ENCODE results near the gene PEF1. TPM values are rescaled to one million over a fixed set of nuclear protein-coding genes. Genes with fewer than 3 reads are reported as not detected.

Gene PEF1
- total RNA-seq, 4 donors from 2014 or later, result 61.5 to 101 (median 92.9) TPM

DNA sequence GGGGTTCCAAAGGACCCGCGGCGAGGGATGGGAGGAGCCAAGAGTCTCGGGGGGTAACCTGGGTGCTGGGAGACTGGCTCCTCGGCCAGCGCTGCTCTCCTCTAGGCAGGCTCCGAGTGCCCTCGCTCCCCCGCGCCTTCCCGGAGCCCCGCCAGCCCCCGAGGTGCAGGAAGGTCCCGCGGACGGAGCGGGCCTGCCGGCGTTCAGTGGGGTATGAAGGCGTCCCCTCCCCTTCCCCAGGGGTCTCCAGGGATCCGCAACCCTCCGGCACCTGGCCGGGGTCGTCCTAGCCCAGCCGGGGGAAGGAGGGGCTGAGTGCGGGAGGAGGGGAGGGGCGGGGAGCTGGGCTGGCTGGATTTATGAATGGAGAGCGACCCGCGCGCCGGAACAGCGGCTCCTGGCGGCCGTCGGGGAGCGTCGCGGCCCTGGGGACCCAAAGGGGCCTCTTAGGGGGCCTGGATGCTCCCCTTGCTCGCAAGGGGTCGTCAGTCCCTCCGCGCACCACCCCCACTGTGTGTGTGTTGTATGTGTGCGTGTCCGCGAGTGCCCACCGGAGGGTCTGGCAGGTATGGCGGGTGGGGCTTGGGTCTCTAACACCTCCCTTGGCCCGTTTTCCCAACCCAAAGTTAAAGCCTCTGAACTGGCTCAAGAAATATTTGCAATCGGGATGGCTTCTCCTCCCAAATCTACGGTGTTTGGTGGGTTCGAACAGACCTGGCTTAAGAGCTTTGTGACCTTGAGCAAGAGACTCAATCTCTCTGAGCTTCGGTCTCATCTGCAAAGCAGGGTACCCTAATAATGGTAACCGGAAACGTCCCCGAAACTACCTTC lies 26.5 kb downstream of the PEF1 start:
- no peak for DNase-seq (ENCODE audit: extremely low spot score)
- H3K9me3 ChIP-seq, result no peaks in the 10 kb centered on the region
- no peaks in the 10 kb centered on the region for H3K36me3 ChIP-seq
- no peak overlapping the region for H3K27ac ChIP-seq (replicated peaks in 1 of 4)
- 30% methylated on average over 21 of the region's 56 CpGs for WGBS
- intact Hi-C loops (cut with DNase I), result no loop called here
- TF ChIP-seq, protein P1, sequence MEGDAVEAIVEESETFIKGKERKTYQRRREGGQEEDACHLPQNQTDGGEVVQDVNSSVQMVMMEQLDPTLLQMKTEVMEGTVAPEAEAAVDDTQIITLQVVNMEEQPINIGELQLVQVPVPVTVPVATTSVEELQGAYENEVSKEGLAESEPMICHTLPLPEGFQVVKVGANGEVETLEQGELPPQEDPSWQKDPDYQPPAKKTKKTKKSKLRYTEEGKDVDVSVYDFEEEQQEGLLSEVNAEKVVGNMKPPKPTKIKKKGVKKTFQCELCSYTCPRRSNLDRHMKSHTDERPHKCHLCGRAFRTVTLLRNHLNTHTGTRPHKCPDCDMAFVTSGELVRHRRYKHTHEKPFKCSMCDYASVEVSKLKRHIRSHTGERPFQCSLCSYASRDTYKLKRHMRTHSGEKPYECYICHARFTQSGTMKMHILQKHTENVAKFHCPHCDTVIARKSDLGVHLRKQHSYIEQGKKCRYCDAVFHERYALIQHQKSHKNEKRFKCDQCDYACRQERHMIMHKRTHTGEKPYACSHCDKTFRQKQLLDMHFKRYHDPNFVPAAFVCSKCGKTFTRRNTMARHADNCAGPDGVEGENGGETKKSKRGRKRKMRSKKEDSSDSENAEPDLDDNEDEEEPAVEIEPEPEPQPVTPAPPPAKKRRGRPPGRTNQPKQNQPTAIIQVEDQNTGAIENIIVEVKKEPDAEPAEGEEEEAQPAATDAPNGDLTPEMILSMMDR (IDR thresholded peaks at IDR 0.05), result peak; percentile 58 to 87 (median 69)
- TF ChIP-seq POLR2A (IDR thresholded peaks at IDR 0.05; ENCODE audit: low read depth) (no peak), EP300 (IDR thresholded peaks at IDR 0.05) (no peak)
- H3K4me3 ChIP-seq, result peak overlapping the region; percentile 53 to 56 (median 54)
- H3K27me3 ChIP-seq, result peaks cover 0 to 39% (median 19%) of the 10 kb centered on the region in 4 donors
- peaks cover 5 to 27% (median 17%) of the 10 kb centered on the region in 4 donors for H3K4me1 ChIP-seq

DNA sequence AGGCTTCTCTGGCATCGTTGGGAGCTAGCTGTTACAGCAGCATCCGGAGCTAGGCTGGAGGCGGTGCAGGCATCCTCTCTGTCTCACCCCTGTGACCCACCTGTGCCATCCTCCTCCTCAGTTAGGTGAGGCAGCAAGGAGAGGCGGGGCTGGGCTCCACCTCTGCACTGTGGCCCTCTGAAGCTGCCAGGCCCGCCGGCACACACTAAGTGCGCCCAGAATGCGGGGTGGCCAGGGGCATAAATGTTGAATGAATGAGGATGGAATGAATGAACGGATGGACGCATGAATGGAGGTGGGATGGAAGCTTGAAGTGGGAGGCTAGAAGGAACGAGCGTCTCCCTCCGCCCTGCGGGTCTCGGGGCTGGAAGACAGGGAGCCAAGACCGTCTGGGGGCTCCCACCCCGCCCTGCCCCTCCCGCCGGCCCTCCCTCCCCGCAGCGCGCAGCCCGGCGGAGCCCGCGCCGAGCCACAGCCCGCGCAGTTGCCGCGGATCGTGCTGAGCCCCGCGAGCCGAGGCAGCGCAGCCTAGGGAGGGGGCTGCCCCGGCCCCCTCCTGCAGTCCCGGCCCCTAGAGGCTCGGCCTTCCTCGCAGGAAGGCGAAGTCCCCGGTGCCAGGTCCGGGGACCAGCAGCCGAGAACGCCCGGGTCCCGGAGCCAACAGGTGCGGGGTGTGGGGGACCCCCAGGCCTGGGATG lies 27.3 kb downstream of the PEF1 start, which contains the start of gene HCRTR1:
HCRTR1 (plus strand) TSS at position 472 of the 698 bp plus-strand sequence. CDS start 1,504 bp downstream, outside the sequence.
- 16% methylated on average over 22 of the region's 48 CpGs for WGBS
- Histone ChIP-seq H3K4me1 (peaks cover 5 to 27% (median 17%) of the 10 kb centered on the region in 4 donors), H3K27me3 (peaks cover 0 to 39% (median 19%) of the 10 kb centered on the region in 4 donors), H3K27ac (replicated peaks in 1 of 4) (no peak within 1 kb of the TSS), H3K36me3 (no peaks in the 10 kb centered on the region), H3K9me3 (no peaks in the 10 kb centered on the region), H3K4me3 (peak within 1 kb of the TSS; percentile 53 to 56 (median 54))
- intact Hi-C loops (cut with DNase I), result no loop called here
- no peak for DNase-seq (ENCODE audit: extremely low spot score)
- TF ChIP-seq POLR2A (IDR thresholded peaks at IDR 0.05; ENCODE audit: low read depth), result no peak
- TF ChIP-seq EP300 (IDR thresholded peaks at IDR 0.05), result no peak
- TF ChIP-seq POLR2AphosphoS5 (IDR thresholded peaks at IDR 0.05), result no peak
- TF ChIP-seq, protein P1 (IDR thresholded peaks at IDR 0.05), result no peak

DNA sequence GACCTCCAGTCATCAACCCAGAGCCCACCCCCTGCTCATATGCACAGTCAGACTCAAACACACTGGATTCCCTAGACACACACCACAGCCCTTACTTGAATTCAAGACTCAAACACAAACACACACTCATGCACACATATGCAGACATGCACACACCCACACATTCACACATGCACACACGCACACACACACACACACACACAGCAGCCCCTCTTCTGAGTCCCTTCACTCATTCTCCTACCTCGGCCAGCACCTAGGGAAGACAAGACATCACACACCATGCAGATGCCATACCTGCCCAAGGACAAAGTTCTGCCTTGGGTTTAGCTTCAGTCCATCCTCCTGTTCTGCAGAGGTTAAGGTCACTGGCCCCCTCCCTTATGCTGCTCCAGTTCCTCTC lies 28.7 kb downstream of the PEF1 start:
- Histone ChIP-seq H3K4me3 (no peak overlapping the region), H3K27ac (replicated peaks in 1 of 4) (no peak overlapping the region), H3K27me3 (peaks cover 0 to 39% (median 19%) of the 10 kb centered on the region in 4 donors), H3K4me1 (peaks cover 5 to 27% (median 17%) of the 10 kb centered on the region in 4 donors), H3K36me3 (no peaks in the 10 kb centered on the region), H3K9me3 (no peaks in the 10 kb centered on the region)
- TF ChIP-seq POLR2AphosphoS5 (IDR thresholded peaks at IDR 0.05), result no peak
- no peak for TF ChIP-seq POLR2A (IDR thresholded peaks at IDR 0.05; ENCODE audit: low read depth)
- TF ChIP-seq, protein P1 (IDR thresholded peaks at IDR 0.05), result no peak
- TF ChIP-seq EP300 (IDR thresholded peaks at IDR 0.05), result no peak
- 95% methylated on average over 2 of the region's 2 CpGs for WGBS
- intact Hi-C loops (cut with DNase I), result no loop called here
- no peak for DNase-seq (ENCODE audit: extremely low spot score)

DNA sequence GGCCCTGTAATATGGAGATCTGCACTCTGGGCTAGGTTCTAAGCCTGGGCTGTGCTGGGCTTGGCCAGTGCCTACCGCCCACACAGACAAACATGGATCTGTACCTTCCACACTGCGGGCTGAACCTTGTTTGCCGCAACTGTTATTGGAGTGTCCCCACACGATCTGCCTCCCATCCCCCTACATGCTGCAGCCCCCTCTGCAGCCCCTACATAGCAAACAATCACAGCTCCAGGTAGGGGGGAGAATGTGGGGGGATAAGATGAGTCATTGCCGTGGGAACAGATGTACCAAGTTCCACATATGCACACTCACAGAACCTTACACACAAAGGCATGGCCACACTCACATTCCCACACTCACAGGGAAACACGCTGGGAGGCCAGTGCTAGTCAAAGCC lies 29.3 kb downstream of the PEF1 start:
- no peaks in the 10 kb centered on the region for H3K9me3 ChIP-seq
- WGBS, result 86% methylated on average over 6 of the region's 6 CpGs
- intact Hi-C loops (cut with DNase I), result no loop called here
- no peak for DNase-seq (ENCODE audit: extremely low spot score)
- no peak for TF ChIP-seq EP300 (IDR thresholded peaks at IDR 0.05)
- no peak for TF ChIP-seq POLR2A (IDR thresholded peaks at IDR 0.05; ENCODE audit: low read depth)
- TF ChIP-seq, protein P1 (IDR thresholded peaks at IDR 0.05), result no peak
- no peak for TF ChIP-seq POLR2AphosphoS5 (IDR thresholded peaks at IDR 0.05)
- peaks cover 0 to 39% (median 19%) of the 10 kb centered on the region in 4 donors for H3K27me3 ChIP-seq
- no peaks in the 10 kb centered on the region for H3K36me3 ChIP-seq
- H3K4me3 ChIP-seq, result no peak overlapping the region
- H3K4me1 ChIP-seq, result peaks cover 5 to 27% (median 17%) of the 10 kb centered on the region in 4 donors
- no peak overlapping the region for H3K27ac ChIP-seq (replicated peaks in 1 of 4)
